Ramos (cell line): ENCODE results near the gene NSDHL.

Experiments
- in situ Hi-C: fragments of 300-500 bp; cut with MboI; formaldehyde crosslinking; loops from one replicate; pipeline ENCODE4 v1.14.3; 2022; ENCODE audit warnings: low sequenced_read_pairs; ENCODE audit not compliant: unreplicated experiment

The NSDHL gene

DNA sequence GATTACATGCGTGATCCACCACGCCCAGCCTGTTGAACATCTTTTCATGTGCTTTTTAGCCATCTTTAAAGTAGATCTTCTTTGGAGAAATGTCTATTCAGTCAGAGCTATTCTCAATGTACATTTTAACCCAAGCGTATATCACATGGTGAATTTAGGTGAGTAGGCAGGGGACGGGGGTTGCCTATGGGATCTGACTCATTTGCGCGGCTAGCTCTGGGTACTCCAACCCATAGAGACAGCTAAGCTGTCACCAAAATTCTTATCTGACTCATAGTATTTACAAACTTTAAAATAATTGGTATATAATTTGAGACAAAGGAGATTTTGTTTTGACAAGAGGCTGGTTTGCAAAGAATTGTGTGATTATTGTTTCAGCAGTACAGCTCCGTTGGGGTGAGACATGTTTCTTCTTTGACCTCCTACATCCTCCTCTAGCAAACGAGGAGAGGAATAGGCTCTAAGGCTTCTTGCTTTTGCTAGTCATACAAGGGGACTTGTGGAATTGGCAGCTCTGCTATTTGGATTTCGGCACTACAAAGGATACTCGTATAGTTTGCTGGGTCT, 12.0 kb downstream of the NSDHL start:
- in situ Hi-C loops: no loop called here

DNA sequence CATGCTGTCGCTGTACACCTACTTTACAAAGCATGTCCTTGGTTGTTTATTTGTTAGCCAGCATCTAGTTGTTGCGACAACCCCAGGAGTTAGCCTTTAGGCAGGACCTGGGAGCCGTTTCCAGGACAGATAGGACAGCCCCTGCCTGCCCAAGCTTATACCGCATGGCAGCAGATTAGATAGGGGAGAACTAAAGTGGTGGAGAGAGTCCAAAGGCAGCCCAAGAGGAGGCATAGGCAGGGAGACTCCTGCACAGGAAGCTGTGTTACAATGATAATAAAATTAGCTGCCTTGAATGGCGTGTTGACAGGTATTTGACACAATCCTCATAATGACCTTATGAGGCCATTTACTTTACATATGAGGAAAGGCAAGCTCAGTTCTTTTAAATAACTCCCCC, 13.0 kb downstream of the NSDHL start:
- in situ Hi-C loops: no loop called here

DNA sequence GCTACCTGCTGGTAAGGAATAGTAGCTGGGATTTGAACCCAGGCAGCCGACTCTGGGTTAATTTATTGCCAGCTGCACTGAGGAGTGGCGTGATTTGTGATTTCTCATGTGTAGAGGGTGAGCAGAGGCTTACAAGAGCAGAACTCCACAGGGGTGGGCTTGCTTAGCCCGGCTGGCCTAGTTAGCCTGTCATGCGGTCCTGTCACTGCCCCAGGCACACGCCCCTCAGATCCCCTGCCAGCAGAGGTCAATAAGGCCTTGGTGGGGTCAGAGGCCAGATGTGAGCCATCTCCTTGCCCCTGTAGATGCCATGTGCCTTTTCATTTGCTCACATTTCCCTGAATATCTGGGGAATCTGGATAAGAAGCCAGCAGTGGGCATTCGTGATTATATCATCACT, 13.4 kb downstream of the NSDHL start:
- in situ Hi-C loops: no loop called here

DNA sequence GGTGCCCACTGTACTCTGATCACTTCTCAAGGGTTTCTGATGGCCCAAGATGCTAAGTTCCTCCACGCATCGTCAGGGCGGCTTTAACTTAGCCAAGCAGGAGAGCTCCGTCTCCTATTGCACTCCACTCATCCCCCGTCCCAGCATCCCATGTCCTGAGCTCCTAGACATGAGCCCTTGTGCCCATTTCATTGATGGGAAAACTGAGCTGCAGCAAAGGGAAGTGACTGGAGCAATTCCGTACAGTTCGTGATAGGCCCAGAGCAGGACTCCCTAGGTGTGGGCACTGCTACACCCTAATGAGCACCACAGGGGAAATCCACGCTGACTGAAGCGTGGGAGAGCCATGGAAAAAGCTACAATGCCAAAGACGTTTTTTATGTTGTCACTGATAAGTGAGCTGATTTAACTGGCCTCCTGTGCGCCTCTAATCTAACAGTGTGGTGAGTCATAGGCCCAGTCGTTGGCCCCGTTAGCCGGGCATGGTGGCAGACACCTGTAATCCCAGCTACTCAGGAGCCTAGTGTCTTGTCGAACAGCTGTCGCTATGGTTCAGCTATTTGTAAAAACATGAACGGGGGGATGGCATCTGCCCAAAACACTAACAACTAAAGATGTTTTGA, 14.9 kb downstream of the NSDHL start:
- in situ Hi-C loops: no loop called here

DNA sequence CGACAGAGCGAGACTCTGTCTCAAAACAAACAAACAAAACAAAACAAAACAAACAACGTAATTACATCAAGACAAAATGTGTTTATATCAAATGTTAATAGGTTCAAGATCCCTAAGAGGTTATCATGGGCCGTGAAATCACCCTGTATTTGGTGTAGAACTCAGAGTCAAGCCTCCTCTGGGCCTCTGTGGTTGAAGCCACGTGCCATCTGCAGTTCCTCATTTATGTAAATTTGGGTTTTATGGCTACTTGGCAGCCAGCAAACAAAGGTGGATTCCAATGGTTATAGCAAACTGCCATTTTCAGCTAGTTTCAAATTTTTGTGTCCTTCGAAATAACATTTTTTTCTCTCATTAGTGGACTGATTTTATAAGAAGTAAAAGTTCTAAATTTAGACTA, 16.4 kb downstream of the NSDHL start:
- in situ Hi-C loops: no loop called here

DNA sequence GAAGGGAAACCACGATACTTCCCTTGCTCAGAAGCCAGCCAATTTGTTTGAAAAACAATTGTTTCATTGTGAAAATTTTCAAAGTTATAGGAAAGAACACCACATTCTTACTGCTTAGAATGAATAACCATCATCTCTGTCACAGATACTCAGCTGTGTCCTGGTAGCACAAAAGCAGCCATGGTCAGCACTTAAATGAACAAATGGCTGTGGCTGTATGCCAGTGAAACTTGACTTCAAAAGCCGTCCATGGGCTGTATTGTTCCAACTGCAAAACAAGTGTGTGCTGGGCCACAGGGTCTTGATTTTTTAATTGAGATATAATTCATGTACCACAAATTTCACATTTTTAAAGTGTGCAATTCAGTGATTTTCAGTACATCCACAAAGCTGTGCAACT, 19.6 kb downstream of the NSDHL start:
- in situ Hi-C loops: no loop called here

DNA sequence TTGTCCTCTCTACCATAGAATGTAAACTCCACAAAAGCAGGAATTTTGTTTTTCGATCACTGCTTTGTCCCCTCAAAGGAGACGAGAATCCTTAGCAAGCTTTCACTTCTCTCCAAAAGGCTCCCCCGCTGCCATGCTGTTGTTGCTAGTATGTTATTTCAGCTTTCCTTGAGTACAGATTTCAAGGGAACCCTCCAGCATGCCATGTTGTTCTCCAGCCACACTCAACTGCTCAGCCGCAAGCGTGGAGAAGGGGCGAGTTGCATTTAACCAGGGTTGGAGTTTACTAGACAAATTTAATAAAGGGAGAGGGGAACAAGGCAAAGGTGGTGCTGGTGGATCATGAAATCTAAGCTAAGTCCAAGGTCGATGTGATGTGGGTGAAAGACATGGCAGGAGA, 23.1 kb downstream of the NSDHL start:
- in situ Hi-C loops: no loop called here

DNA sequence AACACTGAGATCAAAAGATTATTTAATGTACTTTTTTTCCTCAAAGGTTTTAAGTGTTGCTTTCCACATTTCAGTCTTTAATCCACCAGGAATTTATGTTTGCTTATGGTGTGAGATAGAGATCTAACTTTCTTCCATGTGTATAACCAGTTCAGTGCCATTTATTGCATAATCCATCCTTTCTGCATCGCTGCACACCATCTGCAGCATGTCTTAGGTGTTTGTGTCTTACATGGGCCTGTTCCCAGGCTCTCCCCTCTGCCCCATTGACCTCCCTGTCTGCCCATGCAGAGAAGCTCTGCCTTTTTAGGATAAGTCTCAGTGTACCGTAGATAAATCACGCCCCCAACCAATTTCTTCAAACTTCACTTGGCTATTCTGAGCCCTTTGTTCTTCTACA, 30.3 kb downstream of the NSDHL start:
- in situ Hi-C loops: no loop called here

DNA sequence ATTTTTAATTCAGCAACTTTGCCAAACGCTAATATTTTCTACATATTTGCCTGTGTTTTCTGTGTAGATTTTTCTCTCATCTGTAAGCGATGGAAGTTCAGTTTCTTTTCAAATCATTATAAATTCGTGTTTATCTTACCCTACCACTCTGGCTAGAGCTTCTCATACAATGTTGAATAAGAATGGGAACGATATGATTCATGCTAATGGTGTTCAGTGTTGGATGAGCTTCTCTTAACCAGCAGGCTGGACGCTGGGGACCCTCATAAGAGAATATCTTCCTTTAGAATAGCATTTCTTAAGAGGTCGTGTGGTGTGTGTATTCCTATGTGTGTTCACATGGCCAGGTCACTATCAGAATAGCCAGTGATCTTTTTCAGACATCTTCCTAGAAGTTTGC, 31.0 kb downstream of the NSDHL start:
- in situ Hi-C loops: no loop called here

DNA sequence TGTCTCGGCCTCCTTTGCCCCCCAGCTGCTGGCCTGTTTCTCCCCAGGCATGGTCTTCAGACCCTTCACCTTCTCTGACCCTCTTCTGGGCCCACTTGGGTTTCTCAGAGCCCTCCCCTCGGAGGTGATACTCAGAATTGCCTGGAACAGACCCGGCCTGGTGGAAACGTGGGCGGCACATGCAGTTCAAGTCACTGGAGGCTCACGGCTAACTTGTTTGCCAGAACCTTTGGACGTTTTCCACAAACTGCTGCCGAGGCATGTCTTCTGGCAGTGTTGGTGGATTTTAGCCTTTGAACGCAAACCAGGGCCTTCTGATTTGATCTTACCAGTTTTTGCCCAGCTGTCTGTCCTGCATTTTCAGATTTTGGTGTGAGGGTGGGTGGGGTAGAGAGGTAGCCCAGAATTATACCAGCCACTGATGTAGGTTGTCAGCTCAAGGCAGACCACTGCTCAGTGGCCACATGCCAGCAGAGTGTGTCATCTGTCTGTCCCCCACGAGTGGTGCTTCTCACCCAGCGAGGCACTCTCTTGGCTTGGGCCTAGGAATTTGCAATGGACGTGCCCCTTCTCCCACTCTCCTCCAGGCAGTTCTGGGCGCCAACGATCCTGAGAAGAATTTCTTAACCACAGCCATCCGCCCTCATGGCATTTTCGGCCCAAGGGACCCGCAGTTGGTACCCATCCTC, 34.5 kb downstream of the NSDHL start:
- in situ Hi-C loops: no loop called here

DNA sequence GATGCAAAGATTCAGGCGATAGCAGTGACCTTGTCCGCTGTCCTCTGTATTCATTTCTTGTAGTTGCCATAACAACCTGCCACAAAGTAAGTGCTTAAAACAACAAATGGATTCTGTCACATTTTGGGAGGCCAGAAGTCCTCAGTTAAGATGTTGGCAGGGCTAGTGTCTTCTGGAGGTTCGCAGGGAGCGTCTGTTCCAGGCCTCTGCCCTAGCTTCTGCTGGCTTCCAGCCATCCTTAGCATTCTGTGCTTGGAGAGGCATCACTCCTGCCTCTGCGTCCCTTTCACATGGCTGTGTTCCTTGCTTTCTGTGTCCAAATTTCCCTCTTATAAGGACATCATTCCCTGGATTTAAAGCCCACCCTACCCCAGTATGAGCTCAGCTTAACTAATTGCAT, 35.5 kb downstream of the NSDHL start:
- in situ Hi-C loops: no loop called here

DNA sequence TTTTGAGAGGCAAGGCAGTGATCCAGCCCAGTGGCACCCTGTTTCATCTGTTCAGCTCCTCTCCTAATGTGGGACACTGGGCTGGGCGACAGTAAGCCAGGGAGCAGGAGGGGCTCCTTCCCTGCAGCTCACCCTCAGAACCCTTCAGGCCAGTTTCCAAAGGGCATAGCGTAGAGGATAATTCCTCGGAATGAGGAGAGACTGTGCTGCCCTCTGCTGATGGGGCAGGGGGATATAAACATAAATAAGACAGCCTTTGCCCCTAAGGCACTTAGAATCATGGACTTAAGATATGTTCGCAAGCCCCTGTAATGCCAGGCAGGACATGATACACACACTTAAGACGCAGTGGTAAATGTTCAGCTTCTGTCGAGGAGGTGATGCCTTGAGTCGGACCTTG, 39.1 kb downstream of the NSDHL start:
- in situ Hi-C loops: no loop called here

DNA sequence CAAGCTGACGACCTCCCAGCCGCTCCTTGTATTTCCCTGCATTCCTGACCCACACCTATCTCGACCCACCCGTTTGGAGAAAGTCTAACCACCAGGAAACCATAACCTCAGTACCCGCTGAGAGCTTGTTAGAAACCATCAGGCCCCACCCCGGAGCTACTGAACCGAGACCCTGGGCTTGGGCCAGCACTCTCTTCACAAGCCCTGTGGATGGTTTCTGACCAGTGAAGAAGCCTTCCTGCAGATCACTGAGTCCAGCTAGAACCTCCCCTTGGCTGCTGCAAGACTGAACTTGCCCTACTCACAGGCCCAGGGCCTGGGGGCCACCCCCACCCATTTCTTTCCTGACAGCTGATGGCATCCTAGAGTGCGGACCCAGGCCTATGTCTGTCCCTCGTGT, 40.4 kb downstream of the NSDHL start:
- in situ Hi-C loops: no loop called here

DNA sequence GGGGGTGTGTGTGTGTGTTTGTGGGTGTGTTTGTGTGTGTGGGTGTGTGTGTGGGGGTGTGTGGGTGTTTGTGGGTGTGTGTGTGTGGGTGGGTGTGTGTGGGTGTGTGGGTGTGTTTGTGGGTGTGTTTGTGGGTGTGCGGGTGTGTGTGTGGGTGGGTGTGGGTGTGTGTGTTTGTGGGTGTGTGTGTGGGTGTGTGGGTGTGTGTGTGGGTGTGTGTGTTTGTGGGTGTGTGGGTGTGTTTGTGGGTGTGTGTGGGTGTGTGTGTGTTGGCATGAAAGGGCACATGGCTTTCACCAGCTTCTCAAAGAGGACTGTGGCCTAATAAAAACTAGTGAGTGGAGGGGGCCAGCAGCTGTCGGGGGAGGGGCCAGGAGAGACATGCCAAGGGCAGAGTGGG, 41.7 kb downstream of the NSDHL start:
- in situ Hi-C loops: no loop called here

DNA sequence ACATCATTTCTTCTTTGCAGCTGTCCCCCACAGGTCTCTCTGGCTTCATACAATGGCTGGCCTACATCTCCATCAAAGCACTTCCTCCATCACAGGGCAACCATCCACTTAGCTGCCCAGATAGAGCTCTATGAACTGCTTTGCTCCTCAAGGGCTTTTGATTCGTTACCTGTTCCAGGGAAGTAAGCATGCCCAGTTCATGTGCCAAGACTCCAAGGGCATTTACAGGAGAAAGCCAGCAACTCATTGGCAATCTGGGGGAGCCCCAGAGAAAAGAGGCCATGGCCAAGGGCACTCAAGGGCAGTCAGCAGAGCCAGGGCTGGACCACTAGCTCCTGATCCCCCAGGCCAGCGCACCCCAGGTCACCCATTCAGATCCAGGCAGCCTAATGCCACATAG, 42.5 kb downstream of the NSDHL start:
- in situ Hi-C loops: no loop called here

DNA sequence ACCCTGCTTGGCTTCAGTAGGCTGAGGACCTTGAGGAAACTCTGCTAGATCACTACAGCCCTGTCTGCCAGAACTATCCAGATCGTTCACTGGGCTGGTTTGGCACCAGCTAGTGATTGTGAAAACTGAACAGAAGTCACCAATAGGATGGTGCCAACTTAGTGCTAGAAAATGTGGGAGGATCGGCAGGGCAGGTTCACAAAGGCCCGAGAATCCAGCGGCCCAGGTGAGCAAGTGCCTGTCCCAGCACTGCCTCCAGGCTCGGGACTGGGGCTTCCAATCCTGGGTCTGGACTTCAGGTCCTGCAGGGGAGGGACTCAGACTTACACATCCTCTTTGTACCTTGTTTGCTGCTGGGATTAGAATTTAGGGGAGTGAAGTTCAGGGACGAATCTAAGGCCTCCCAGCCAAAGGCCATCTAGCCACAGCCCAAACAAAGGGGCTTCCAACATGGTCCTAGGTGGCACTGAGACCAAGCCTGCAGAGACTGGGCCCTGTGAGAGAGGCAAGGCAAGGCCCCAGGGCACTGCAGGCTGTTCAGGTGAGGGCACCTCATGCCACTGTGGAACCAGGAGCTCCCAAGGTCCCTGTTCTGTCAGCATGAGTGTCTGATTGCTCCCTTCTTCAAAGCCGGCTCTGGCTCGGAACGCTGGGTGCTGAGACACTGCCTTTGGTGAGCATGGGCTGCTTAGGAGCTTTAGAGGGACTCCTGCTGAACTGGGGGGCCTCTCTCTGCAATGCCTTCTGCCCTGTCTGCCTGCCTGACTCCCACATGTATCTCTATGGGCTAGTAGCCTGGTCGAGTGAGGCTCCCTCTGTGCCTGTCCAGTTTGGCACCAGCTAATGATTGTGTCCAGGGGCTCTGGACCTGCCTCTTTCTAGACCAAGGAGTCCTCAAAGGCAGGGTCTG, 46.3 kb downstream of the NSDHL start:
- in situ Hi-C loops: no loop called here

DNA sequence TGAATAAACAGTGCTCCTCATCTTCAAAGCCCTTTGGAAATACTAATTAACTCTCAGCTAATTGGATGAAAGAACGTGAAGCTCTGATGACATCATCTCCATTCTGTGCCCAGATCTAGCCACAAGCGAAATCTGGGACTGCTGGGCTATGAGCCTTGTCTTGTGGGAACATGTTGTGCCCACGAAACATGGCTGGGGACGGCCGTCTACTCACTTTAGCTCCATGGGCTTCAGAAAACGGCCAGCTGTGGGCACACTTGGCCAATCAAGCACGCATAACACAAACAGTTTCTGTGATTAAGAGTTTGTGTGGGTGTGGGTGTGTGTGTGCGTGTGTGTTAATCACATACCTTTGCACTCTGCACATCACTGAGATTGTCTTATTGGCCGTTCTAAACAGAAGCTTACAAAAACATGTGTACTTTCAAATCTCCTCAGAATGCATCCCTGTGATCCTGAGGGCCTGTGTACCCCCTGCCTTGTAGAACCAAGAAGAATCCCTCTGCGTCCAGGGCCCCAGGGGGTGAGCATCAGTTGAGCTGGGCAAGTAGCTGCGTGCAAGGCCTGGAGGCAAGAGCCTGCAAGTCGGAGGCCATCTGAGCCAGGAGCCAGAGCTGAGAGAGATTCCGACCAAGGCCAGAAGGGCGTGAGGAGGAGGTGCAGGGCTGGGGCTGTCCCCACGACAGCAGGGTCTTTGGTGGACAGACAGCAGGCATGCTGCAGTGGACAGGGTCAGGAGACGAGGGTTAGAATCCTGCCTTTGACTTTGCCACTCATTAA, 48.3 kb downstream of the NSDHL start:
- in situ Hi-C loops: no loop called here

DNA sequence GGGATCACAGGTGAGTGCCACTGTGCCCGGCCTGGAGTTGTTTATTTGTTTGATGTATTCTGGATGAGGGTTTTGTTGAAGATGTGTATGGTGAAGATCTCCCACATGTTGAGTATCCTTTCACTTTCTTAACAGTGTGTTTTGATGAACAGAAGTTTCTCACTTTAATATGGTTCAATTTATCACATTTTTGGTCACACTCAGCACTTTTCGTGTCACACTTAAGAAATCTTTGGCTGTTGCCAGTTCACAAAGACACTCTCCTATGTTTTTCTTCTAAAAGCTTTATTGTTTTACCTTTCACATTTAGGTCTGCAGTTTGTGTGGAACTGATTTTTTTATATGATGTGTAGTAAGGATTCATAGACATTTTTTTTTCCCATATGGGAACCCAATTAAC, 50.4 kb downstream of the NSDHL start:
- in situ Hi-C loops: no loop called here

DNA sequence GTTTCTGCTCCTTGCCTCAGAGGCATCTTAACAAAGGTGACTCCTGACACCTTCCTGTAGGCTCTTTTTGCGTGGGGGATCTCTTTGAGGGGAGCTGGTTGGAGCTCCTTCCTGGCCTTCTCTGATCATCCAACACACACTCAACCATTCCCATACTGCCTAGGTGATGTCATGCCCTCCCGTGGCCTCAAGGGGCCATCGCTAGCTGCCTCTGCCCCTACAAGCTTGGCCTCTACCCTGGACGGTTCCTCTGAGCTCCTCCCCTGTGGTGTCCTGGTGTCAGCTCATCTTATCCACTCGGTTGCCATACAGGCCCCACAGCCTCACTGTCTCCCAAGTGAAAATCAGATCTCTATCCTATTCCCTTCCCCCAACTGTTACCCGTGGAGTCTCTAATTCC, 53.3 kb downstream of the NSDHL start:
- in situ Hi-C loops: no loop called here

DNA sequence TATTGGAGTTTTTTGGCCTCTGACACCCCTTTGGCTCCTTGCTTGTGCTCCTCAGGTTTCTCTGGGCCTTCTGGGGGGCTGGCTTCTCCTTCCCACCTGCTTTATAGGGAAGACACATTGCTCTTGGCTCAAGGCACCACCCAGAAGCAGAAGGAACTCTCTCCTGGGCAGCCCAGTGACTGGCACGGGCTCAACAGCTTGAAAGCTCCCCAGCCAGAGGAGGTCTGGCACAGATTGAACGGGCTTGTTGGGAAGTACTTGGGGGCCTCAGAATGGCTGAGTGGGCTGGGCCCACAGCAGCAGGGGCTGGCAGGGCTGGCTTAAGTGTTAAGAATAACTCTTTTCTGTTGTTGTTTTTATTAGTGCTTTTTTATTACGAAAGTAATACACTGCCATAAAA, 55.9 kb downstream of the NSDHL start:
- in situ Hi-C loops: no loop called here
